ENCODE data around the gene UFSP1.

The UFSP1 gene

GRCh38 chr7:100882201-100882600 lies 7.3 kb downstream of the UFSP1 start:
- no peak for DNase-seq (ENCODE audit: extremely low read depth, low read depth)
- no peak for TF ChIP-seq CTCF (IDR thresholded peaks at IDR 0.05; ENCODE audit: low read depth, low read length)

- TF ChIP-seq CTCF (IDR thresholded peaks at IDR 0.05; ENCODE audit: low read depth, low read length): no peak
- no peak for DNase-seq (ENCODE audit: extremely low read depth, low read depth)
Observed at GRCh38 chr7:100881136-100881535, 8.4 kb downstream of the UFSP1 start.

GRCh38 chr7:100880645-100881044 lies 8.9 kb downstream of the UFSP1 start:
- no peak for DNase-seq (ENCODE audit: extremely low read depth, low read depth)
- no peak for TF ChIP-seq CTCF (IDR thresholded peaks at IDR 0.05; ENCODE audit: low read depth, low read length)

- TF ChIP-seq CTCF (IDR thresholded peaks at IDR 0.05; ENCODE audit: low read depth, low read length): no peak
- DNase-seq (ENCODE audit: extremely low read depth, low read depth): no peak
Observed at GRCh38 chr7:100879685-100880261, 9.7 kb downstream of the UFSP1 start.

- DNase-seq (ENCODE audit: extremely low read depth, low read depth): no peak
- no peak for TF ChIP-seq CTCF (IDR thresholded peaks at IDR 0.05; ENCODE audit: low read depth, low read length)
Observed at GRCh38 chr7:100878685-100879084, 10.8 kb downstream of the UFSP1 start.

- DNase-seq (ENCODE audit: extremely low read depth, low read depth): no peak
- no peak for TF ChIP-seq CTCF (IDR thresholded peaks at IDR 0.05; ENCODE audit: low read depth, low read length)
Observed at GRCh38 chr7:100878013-100878412, 11.5 kb downstream of the UFSP1 start.

- DNase-seq (ENCODE audit: extremely low read depth, low read depth): no peak
- no peak for TF ChIP-seq CTCF (IDR thresholded peaks at IDR 0.05; ENCODE audit: low read depth, low read length)
Observed at GRCh38 chr7:100875356-100875751, 14.2 kb downstream of the UFSP1 start.

Data from AG09319 (cell line).